Raji (cell line): ENCODE data around the gene ALDH1L1.

Source experiments
- POLR2A ChIP-seq: IDR thresholded peaks from 2 replicates; pipeline ENCODE4 v1.6.1; 2011; ENCODE audit warnings: low read depth, low read length, control low read depth; ENCODE audit not compliant: insufficient read depth

Gene ALDH1L1

GRCh38 chr3:126160243-126161210, 19.9 kb downstream of the ALDH1L1 start:
- TF ChIP-seq POLR2A: no peak

- no peak for TF ChIP-seq POLR2A
These were observed 20.9 kb downstream of the ALDH1L1 start for GRCh38 chr3:126159476-126159875.

GRCh38 chr3:126158912-126159454, 21.4 kb downstream of the ALDH1L1 start:
- TF ChIP-seq POLR2A: no peak

- no peak for TF ChIP-seq POLR2A
These were observed 22.1 kb downstream of the ALDH1L1 start for GRCh38 chr3:126158016-126158911.

GRCh38 chr3:126157083-126157768, 23.2 kb downstream of the ALDH1L1 start:
- TF ChIP-seq POLR2A: no peak

- no peak for TF ChIP-seq POLR2A
These were observed 23.9 kb downstream of the ALDH1L1 start for GRCh38 chr3:126156468-126156867.

- TF ChIP-seq POLR2A: no peak
These were observed 24.6 kb downstream of the ALDH1L1 start for GRCh38 chr3:126155819-126156218.

GRCh38 chr3:126155280-126155640, 25.1 kb downstream of the ALDH1L1 start:
- no peak for TF ChIP-seq POLR2A

- TF ChIP-seq POLR2A: no peak
These were observed 25.8 kb downstream of the ALDH1L1 start for GRCh38 chr3:126154391-126155279.

- no peak for TF ChIP-seq POLR2A
These were observed 26.6 kb downstream of the ALDH1L1 start for GRCh38 chr3:126153695-126154360.

- TF ChIP-seq POLR2A: no peak
These were observed 27.3 kb downstream of the ALDH1L1 start for GRCh38 chr3:126152901-126153694.

- TF ChIP-seq POLR2A: no peak
These were observed 27.9 kb downstream of the ALDH1L1 start for GRCh38 chr3:126152458-126152857.
